Hematopoietic multipotent progenitor cell treated with erythropoietin and hydrocortisone succinate and interleukin-3 and kit ligand, for 15 days (in vitro differentiated cells): Measurements from ENCODE around the gene IARS1.
A peak's percentile ranks its signal among the peaks of the same experiment; 100 is the strongest.

ENCODE experiments used
- DNase-seq: peaks from one replicate; pipeline ENCODE4 v3.0.0-alpha.2; 2015; ENCODE audit warnings: low spot score

IARS1 gene

DNA sequence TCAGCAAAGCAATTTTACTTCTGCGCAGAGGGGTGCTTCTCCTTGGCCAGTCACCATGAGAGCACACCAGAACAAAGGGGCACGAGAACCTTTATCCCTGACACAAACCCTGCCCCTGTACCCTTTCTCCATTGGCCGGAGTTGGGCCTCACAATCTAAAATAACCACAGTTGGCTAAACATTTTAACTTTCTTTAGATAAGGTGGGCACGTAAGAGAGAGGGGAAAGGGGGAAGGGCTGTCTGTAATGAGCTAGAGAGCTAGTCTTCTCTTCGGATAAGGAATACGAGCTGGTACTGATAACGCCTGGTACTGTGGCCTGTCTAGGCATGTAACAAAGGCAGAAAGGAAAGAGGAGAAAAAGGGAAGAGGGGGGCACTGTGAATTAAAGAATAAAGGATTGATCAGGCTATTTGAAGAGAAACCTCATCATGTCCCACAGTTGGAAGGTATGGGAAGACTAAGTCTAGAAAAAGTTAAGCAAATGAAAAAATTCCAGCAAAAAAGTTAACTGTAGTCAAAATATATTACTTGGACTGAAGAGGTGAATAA lies 1.8 kb upstream of the IARS1 start:
- DNase-seq: peak; percentile 56

GRCh38 chr9:92294297-92294676 lies 790 bp upstream of the IARS1 start:
- DNase-seq: peak; percentile 25

- peak; percentile 50 for DNase-seq
Observed at GRCh38 chr9:92293075-92293354, 482 bp downstream of the IARS1 start.

GRCh38 chr9:92292338-92293074 lies 991 bp downstream of the IARS1 start:
- peak; percentile 10 for DNase-seq

- no peak for DNase-seq
Observed at GRCh38 chr9:92291577-92291976, 1.9 kb downstream of the IARS1 start.

DNA sequence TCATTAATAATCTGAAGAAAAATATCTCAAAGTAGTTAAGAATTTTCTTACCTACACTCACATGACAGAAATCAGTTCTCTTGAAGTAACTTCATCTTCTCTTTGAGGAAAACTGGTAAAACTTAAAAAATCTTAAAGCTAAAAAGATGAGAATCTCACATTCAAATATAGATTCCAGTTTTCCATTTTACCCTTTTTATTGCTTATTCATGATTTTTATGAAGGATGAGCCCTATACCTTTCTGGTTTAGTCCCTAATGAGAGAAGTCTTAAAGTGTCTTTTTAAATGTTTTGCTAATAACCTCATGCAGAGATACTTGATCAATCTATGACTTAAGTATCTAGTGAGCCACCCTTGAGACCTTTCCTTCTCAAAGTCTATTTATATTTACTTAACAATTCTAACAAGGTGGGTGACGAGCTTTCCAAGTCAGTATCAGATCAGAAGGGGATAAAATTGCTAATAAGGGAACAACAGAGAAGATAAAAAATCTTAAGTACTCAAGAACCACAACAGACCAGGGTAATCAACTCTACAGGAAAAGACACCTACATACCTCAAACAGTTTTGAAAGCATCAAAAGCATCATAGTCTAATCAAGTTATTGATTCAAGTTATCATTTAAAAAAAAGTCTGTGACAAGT lies 2.6 kb downstream of the IARS1 start:
- no peak for DNase-seq

GRCh38 chr9:92289708-92290390 lies 3.6 kb downstream of the IARS1 start:
- no peak for DNase-seq

DNA sequence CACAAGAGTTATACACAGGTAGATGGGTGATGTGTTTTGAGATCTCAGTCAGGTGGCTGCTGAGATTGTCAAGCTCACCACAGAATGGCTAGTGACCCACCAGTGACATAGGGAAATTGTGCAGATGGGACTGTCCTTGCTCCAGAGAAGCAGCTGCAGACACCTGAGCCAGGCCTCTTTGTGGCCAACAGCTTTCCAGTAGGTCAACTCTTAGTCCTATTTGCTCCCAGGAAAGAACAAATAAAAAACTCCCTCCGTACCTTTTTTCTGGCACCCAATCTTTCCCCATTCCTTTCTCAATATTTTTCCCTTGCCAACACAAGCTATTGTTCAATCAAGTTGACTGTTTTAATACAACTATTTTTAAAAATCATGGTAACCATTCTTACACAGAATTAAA lies 14.2 kb downstream of the IARS1 start:
- no peak for DNase-seq

- no peak for DNase-seq
Observed at GRCh38 chr9:92278110-92278509, 15.4 kb downstream of the IARS1 start.

DNA sequence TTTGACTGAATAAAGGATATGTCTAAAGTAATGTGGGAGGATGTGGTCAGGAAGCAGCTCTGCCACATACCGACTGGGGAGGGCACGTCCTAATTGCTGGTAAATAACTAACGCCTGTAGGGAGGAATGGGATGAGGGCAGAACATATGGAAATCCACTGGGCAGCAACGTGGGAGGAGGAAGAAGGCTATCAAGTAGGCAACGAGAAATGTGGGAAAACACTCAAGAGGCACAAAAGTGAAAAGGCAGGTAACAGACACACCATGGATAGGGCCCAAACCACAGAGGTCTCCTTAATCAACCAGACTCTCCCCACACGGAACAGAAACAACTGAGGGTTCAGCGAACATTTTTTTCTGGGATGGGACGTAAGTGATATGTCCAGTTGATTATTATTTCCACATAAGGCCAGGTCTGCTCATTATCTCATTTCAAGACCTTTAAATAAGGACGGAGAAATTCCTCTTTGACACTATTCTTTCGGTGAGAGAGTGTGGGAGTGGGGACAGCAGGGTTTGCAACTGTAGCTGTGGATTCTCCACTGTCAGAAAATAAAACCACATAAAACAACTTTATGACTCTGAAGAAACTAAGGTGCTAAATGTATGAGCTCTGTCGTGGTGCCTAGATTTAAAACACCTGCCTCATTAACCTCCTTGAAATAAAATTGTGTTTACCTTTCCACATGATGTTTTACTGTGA lies 17.0 kb downstream of the IARS1 start:
- DNase-seq: no peak

- no peak for DNase-seq
Observed at GRCh38 chr9:92275541-92275940, 18.0 kb downstream of the IARS1 start.

GRCh38 chr9:92270511-92270910 lies 23.0 kb downstream of the IARS1 start:
- no peak for DNase-seq

DNA sequence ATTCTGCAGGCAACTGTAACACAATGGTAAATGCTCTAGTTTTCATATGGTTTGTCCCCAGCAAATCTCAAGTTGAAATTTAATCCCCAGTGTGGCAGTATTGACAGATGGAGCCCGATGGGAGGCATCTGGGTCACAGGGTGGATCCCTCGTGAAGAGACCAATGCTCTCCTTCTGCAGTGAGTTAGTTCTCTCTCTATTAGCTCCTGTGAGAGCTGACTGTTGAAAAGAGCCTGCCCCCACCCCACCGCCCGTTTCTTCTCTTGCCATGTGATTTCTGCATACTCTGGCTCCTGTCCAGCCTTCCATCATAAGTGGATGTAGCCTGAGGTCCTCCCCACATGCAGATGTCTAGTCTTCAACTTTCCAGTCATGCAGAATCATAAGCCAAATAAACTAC lies 27.0 kb downstream of the IARS1 start:
- DNase-seq: no peak

GRCh38 chr9:92265154-92265553 lies 28.3 kb downstream of the IARS1 start:
- no peak for DNase-seq

- no peak for DNase-seq
Observed at GRCh38 chr9:92263131-92263530, 30.4 kb downstream of the IARS1 start.

GRCh38 chr9:92257327-92257726 lies 36.2 kb downstream of the IARS1 start:
- no peak for DNase-seq

DNA sequence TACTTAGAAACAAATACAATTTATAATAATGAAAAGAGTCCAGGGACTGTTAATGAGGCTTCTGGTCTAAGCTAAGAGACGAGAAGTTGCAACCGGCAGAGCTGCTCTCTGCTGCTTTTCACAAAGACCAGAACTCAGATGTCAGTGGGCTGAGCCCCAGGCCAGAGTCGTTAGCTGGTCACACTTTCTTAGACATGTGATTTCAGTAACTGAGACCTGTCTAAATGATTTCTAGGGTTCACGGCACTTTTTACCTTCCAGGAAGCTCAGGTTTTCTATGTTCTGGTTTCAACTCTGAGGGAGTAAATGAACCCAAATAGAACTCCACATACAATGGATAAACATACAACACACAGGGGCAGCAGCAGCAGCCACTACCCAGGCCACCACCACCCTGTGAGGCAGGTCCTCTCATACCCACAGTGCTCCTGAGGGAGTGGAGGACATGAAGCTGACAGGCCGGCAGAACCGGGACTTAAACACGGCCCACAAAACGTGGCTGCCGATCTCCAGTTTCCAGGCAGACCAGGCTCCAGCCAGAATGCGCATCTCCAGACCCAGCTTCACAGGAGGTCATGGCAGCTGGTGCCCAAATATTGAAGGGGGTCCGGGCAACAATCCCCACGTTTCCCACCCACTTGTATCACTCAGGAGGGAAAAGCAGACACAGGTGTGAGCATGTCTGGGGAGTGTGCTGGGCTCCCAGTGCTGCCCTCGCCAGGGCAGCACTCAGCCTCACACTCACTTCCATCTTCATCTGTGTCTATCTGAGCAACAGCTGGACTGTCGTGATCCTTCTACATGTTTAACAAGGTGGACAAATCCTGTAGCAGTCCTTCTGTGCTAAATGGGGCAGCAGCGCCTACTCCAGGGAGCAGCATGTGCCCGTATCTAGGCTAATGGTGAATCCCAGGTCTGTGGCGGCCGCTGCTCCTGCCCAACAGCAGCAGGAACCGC lies 38.8 kb downstream of the IARS1 start:
- DNase-seq: no peak

DNA sequence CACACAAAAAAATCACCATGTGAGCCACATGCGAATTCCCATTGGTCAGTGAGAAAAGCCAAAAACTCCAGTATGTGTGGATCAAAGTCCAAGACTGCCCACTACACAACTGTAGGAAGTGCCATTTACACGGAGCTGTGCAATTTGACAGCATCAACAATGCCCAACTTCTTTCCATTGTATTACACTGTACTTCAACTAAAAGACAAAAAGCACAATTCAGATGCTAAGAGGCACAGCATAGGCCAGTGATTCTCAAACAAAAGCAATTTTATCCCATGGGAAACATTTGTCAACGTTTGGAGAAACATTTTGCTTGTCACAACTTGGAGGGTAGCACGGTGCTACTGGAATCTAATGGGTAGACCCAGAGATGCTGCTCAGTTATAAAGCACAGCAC lies 39.8 kb downstream of the IARS1 start:
- DNase-seq: no peak

GRCh38 chr9:92247981-92248380 lies 45.5 kb downstream of the IARS1 start:
- no peak for DNase-seq

GRCh38 chr9:92247296-92247695 lies 46.2 kb downstream of the IARS1 start:
- DNase-seq: no peak

- no peak for DNase-seq
Observed at GRCh38 chr9:92245005-92245797, 48.3 kb downstream of the IARS1 start.
